NCI-H82 treated with DMSO at 0.1 percent for 48 hours (cell line): ENCODE measurements around the gene SLC30A5.

Experiments used
- DNase-seq: peaks from one replicate; lab custom pipeline; 2025; ENCODE audit not compliant: unreplicated experiment; lab: John Stamatoyannopoulos, UW

Gene SLC30A5

GRCh38 chr5:69166686-69167492, 73.1 kb downstream of the SLC30A5 start, which contains the start of gene CCNB1:
Gene CCNB1, plus strand, starts transcription at chr5:69167150. Its CDS starts 113 bp downstream, at chr5:69167263.
- DNase-seq, result peak; percentile 81

- DNase-seq, result no peak
Observed at GRCh38 chr5:69167493-69167855, 73.7 kb downstream of the SLC30A5 start.

- DNase-seq, result no peak
Observed at GRCh38 chr5:69167929-69168328, 74.1 kb downstream of the SLC30A5 start.

- no peak for DNase-seq
Observed at GRCh38 chr5:69170495-69170894, 76.7 kb downstream of the SLC30A5 start.

- no peak for DNase-seq
Observed at GRCh38 chr5:69170969-69171368, 77.2 kb downstream of the SLC30A5 start.
